K562 (cell line): ENCODE data around the gene STARD8. TPM values are rescaled to one million over a fixed set of nuclear protein-coding genes. Genes with fewer than 3 reads are reported as not detected.

Experiments used
- ATAC-seq: fragments of 200-7000 bp; cut with Tn5 transposase; 3 replicates; pipeline ENCODE4 v1.9.1; 2020; ENCODE audit warnings: moderate library complexity
- BruUV-seq: library from RNA; stranded (reverse); fragments of 400-500 nt; replicated peaks from 2 replicates; lab custom pipeline; 2021; lab: Mats Ljungman, UMichigan
- CTCF ChIA-PET: fragments of 300-600 bp; formaldehyde crosslinking; extraction: SDS; loops from one replicate; lab custom pipeline; 2021; ENCODE audit warnings: low intra/inter-chr PET ratio; lab: Yijun Ruan, JAX
- POLR2A ChIA-PET: fragments of 300-600, 350-650 bp; sonication (Branson Sonifier 250); formaldehyde crosslinking; extraction: SDS; loops from one replicate; lab custom pipeline; 2021; ENCODE audit warnings: antibody characterized with exemption, inconsistent platforms; lab: Yijun Ruan, JAX
- DNase-seq, 4 experiments: peaks; one replicate each; pipeline versions ENCODE4 v3.0.0 to v3.0.0-alpha.2; 2011 to 2018; ENCODE audit warnings: low spot score in 3 of 4, mixed read lengths in 3 of 4; ENCODE audit errors: extremely low read depth in 1 of 4
- FAIRE-seq: peaks from 2 replicates; lab custom pipeline; 2011; peaks lifted over from hg19 to GRCh38; lab: Jason Lieb, UNC
- H2AFZ ChIP-seq: 2 replicates; pipeline ENCODE4 v1.6.0; 2011; ENCODE audit warnings: low read depth, low read length, control low read depth, inconsistent platforms
- H3K27ac ChIP-seq: fragments of 200-600 bp; 3 replicates; pipeline ENCODE4 v1.8.0; 2011; ENCODE audit warnings: low read depth, mild to moderate bottlenecking, control low read depth, inconsistent platforms, low read length, moderate library complexity, mixed read lengths; ENCODE audit errors: extremely low read depth
- H3K27me3 ChIP-seq, 2 experiments: fragments of 300-600 bp in 1 of 2; 2 replicates in 1 of 2; 3 replicates in 1 of 2; pipeline versions ENCODE4 v1.6.0 to v1.8.0; 2011; ENCODE audit warnings: inconsistent platforms in 2 of 2, low read length in 2 of 2, mild to moderate bottlenecking in 1 of 2, mixed read lengths in 1 of 2, moderate library complexity in 1 of 2; ENCODE audit not compliant: control insufficient read depth in 2 of 2, insufficient read depth in 2 of 2
- H3K36me3 ChIP-seq: fragments of 300-600 bp; 3 replicates; pipeline ENCODE4 v1.8.0; 2011; ENCODE audit warnings: mild to moderate bottlenecking, low read length, inconsistent platforms; ENCODE audit not compliant: control insufficient read depth, insufficient read depth
- H3K4me1 ChIP-seq, 2 experiments: fragments of 200-600 bp in 1 of 2; replicated peaks in 1 of 2; 2 replicates in 1 of 2; 3 replicates in 1 of 2; pipeline versions ENCODE4 v1.5.1 to v1.8.0; 2011; ENCODE audit warnings: inconsistent platforms in 2 of 2, low read length in 2 of 2, mild to moderate bottlenecking in 1 of 2, mixed read lengths in 1 of 2, moderate library complexity in 1 of 2; ENCODE audit not compliant: control insufficient read depth in 2 of 2, insufficient read depth in 2 of 2
- H3K4me2 ChIP-seq: 2 replicates; pipeline ENCODE4 v1.6.1; 2011; ENCODE audit warnings: low read length, control low read depth, inconsistent platforms, mixed read lengths; ENCODE audit not compliant: insufficient read depth
- H3K4me3 ChIP-seq: fragments of 200-600 bp; sonication (generic), shearing (Covaris generic); 2 replicates; pipeline ENCODE4 v1.5.1; 2016; ENCODE audit warnings: control low read depth, inconsistent platforms
- H3K79me2 ChIP-seq: fragments of 200-600 bp; 3 replicates; pipeline ENCODE4 v1.8.0; 2011; ENCODE audit warnings: low read length, inconsistent platforms; ENCODE audit not compliant: control insufficient read depth, insufficient read depth
- H3K9ac ChIP-seq, 2 experiments: 2 replicates each; pipeline versions ENCODE4 v1.6.0 to v1.6.1; 2011; ENCODE audit warnings: low read depth in 2 of 2, low read length in 2 of 2, control low read depth in 1 of 2, inconsistent platforms in 1 of 2, mild to moderate bottlenecking in 1 of 2, mixed read lengths in 1 of 2; ENCODE audit not compliant: insufficient read depth in 1 of 2
- H3K9me1 ChIP-seq: one replicate; pipeline ENCODE4 v1.6.0; 2011; ENCODE audit warnings: inconsistent platforms, mild to moderate bottlenecking, low read length, moderate library complexity; ENCODE audit not compliant: control insufficient read depth, insufficient read depth
- H3K9me3 ChIP-seq: replicated peaks from 2 replicates; pipeline ENCODE4 v1.5.1; 2011; ENCODE audit warnings: low read depth, low read length, inconsistent platforms; ENCODE audit not compliant: control insufficient read depth, insufficient read depth
- H4K20me1 ChIP-seq: replicated peaks from 2 replicates; pipeline ENCODE4 v1.6.1; 2011; ENCODE audit warnings: low read length, inconsistent platforms, mixed read lengths; ENCODE audit not compliant: control insufficient read depth, insufficient read depth
- ESRRB ChIP-seq: fragments of 250-450 bp; sonication (Bioruptor Pico); IDR thresholded peaks from 2 replicates; pipeline ENCODE4 v1.5.0; 2020; ENCODE audit warnings: mild to moderate bottlenecking, moderate library complexity, borderline replicate concordance
- GABPB1 ChIP-seq: sonication (generic); formaldehyde crosslinking; IDR thresholded peaks from 2 replicates; pipeline ENCODE4 v1.8.0; 2022; ENCODE audit warnings: mild to moderate bottlenecking, missing genetic modification reagents
- IRF2 ChIP-seq: sonication (generic); formaldehyde crosslinking; IDR thresholded peaks from 2 replicates; pipeline ENCODE4 v1.8.1; 2022; ENCODE audit warnings: mild to moderate bottlenecking, missing genetic modification reagents
- NR1H2 ChIP-seq: sonication (generic); formaldehyde crosslinking; IDR thresholded peaks from 2 replicates; pipeline ENCODE4 v1.4.0; 2020; ENCODE audit warnings: mild to moderate bottlenecking, missing genetic modification reagents
- SETDB1 ChIP-seq: IDR thresholded peaks from one replicate; pipeline ENCODE4 v1.6.1; 2012; ENCODE audit warnings: low read length, control low read depth, inconsistent platforms
- SMARCE1 ChIP-seq: fragments of 450-650 bp; IDR thresholded peaks from 2 replicates; pipeline ENCODE4 v1.7.1; 2016; ENCODE audit warnings: mild to moderate bottlenecking
- ZC3H4 ChIP-seq: sonication (generic); formaldehyde crosslinking; IDR thresholded peaks from 2 replicates; pipeline ENCODE4 v1.9.0; 2021; ENCODE audit warnings: missing genetic modification reagents, borderline replicate concordance
- WGBS: fragments of 100-300 bp; shearing (Covaris generic); methylation state at CpG from one replicate; pipeline ENCODE4 v1.1.6; 2016; ENCODE audit warnings: low coverage, mixed read lengths; ENCODE audit not compliant: insufficient coverage; ENCODE audit errors: missing lambda C conversion rate; 5-methylcytosine and 5-hydroxymethylcytosine counted together
- in situ Hi-C: fragments of 300-500 bp; cut with MboI; formaldehyde crosslinking; loops from 4 replicates; pipeline ENCODE4 v1.15.0; 2018; ENCODE audit warnings: inconsistent platforms, mixed read lengths
- intact Hi-C: fragments of 100-400 bp; cut with micrococcal nuclease; formaldehyde crosslinking; loops from 2 replicates; pipeline ENCODE4 v1.14.2; 2022
- polyA plus RNA-seq, 8 experiments: library from polyadenylated mRNA; depleted of rRNA in 4 of 8; stranded (reverse) in 5 of 8; unstranded in 3 of 8; fragments of >200 nt; fragmentation: Nextera tagmentation in 2 of 8; fragmentation: Illumina TruSeq in 1 of 8; extraction: Ambion mirVana in 2 of 8; extraction: Trizol in 1 of 8; gene quantifications; 2 replicates each; pipeline versions ENCODE4 v1.2.1 to v1.2.3, GENCODE V29; 2011 to 2014; ENCODE audit warnings: inconsistent platforms in 1 of 8, missing spikeins in 1 of 8
- total RNA-seq, 7 experiments: library from RNA; depleted of rRNA in 6 of 7; stranded (reverse); fragments of >200 nt in 6 of 7; fragmentation: Illumina TruSeq in 2 of 7; extraction: Trizol in 2 of 7; gene quantifications; 2 replicates each; pipeline versions ENCODE4 v1.2.1 to v1.2.3, GENCODE V29; 2011 to 2021; ENCODE audit warnings: low replicate concordance in 1 of 7
- TF ChIP-seq, protein P1 (sequence below): fragments of 250-450 bp; sonication (Bioruptor Pico); IDR thresholded peaks from 2 replicates; pipeline ENCODE4 v1.4.0; 2020

The STARD8 gene
- total and polyA plus RNA-seq, 9 of the 15 experiments (the other 6 are each of a cell fraction or from before 2014, with no cell fraction given): 1.6 to 35.0 (median 15.9) TPM

- Histone ChIP-seq H3K9ac (no peak overlapping the region), H3K4me2 (no peak overlapping the region), H3K9me1 (no peaks in the 10 kb centered on the region), H3K27ac (no peak overlapping the region), H4K20me1 (no peaks in the 10 kb centered on the region), H3K4me1 (no peaks in the 10 kb centered on the region; a peak in 1 of 5 replicates), H3K4me3 (no peak overlapping the region), H2AFZ (no peak overlapping the region), H3K9me3 (no peaks in the 10 kb centered on the region), H3K36me3 (no peaks in the 10 kb centered on the region), H3K79me2 (no peaks in the 10 kb centered on the region), H3K27me3 (no peaks in the 10 kb centered on the region)
- in situ Hi-C loops (no loop called here), intact Hi-C loops (no loop called here)
- POLR2A ChIA-PET: interaction anchor here (0.6 to 0.9 kb wide), 3 partner anchors 23 to 46 kb away, joined by 3 to 4 read pairs (median 4); no protein-coding TSS in a partner anchor
- 0% methylated on average over 2 of the region's 3 CpGs for WGBS
- CTCF ChIA-PET: no interaction called here
- ATAC-seq: no peak
- no peak for FAIRE-seq
- no peak for DNase-seq
- BruUV-seq: no TSS peak
- TF ChIP-seq ZC3H4 (CRISPR knock-in tag) (no peak), SETDB1 (no peak), SMARCE1 (no peak), IRF2 (CRISPR knock-in tag) (no peak), GABPB1 (no peak), ESRRB (CRISPR knock-in tag) (no peak), NR1H2 (CRISPR knock-in tag) (no peak)
- TF ChIP-seq, protein P1, sequence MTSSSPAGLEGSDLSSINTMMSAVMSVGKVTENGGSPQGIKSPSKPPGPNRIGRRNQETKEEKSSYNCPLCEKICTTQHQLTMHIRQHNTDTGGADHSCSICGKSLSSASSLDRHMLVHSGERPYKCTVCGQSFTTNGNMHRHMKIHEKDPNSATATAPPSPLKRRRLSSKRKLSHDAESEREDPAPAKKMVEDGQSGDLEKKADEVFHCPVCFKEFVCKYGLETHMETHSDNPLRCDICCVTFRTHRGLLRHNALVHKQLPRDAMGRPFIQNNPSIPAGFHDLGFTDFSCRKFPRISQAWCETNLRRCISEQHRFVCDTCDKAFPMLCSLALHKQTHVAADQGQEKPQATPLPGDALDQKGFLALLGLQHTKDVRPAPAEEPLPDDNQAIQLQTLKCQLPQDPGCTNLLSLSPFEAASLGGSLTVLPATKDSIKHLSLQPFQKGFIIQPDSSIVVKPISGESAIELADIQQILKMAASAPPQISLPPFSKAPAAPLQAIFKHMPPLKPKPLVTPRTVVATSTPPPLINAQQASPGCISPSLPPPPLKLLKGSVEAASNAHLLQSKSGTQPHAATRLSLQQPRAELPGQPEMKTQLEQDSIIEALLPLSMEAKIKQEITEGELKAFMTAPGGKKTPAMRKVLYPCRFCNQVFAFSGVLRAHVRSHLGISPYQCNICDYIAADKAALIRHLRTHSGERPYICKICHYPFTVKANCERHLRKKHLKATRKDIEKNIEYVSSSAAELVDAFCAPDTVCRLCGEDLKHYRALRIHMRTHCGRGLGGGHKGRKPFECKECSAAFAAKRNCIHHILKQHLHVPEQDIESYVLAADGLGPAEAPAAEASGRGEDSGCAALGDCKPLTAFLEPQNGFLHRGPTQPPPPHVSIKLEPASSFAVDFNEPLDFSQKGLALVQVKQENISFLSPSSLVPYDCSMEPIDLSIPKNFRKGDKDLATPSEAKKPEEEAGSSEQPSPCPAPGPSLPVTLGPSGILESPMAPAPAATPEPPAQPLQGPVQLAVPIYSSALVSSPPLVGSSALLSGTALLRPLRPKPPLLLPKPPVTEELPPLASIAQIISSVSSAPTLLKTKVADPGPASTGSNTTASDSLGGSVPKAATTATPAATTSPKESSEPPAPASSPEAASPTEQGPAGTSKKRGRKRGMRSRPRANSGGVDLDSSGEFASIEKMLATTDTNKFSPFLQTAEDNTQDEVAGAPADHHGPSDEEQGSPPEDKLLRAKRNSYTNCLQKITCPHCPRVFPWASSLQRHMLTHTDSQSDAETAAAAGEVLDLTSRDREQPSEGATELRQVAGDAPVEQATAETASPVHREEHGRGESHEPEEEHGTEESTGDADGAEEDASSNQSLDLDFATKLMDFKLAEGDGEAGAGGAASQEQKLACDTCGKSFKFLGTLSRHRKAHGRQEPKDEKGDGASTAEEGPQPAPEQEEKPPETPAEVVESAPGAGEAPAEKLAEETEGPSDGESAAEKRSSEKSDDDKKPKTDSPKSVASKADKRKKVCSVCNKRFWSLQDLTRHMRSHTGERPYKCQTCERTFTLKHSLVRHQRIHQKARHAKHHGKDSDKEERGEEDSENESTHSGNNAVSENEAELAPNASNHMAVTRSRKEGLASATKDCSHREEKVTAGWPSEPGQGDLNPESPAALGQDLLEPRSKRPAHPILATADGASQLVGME (CRISPR knock-in tag): no peak
Observed at GRCh38 chrX:68750316-68750715, 102.8 kb downstream of the STARD8 start.
